Stomach (tissue), 9 donors: ENCODE results near the gene NEDD4L. TPM values are rescaled to one million over a fixed set of nuclear protein-coding genes. Genes with fewer than 3 reads are reported as not detected.

Experiments used
- DNase-seq, 2 donors: peaks; one replicate each; pipeline versions ENCODE4 v3.0.0 to v3.0.0-alpha.2; 2013 to 2019
- H3K27ac ChIP-seq, 5 donors: fragments of 200-600 bp in 4 of 5; sonication (generic) in 4 of 5; one replicate each; pipeline ENCODE4 v1.5.1; 2013 to 2019; ENCODE audit warnings: mild to moderate bottlenecking in 1 of 5, moderate library complexity in 1 of 5
- H3K27me3 ChIP-seq, 3 donors: fragments of 200-600 bp; sonication (generic); one replicate each; pipeline ENCODE4 v1.5.1; 2017 to 2019; ENCODE audit warnings: mixed run types in 1 of 3
- H3K36me3 ChIP-seq, 4 donors: fragments of 200-600 bp; sonication (generic); 1 replicate in 3 of 4; 2 replicates in 1 of 4; pipeline ENCODE4 v1.5.1; 2016 to 2019
- H3K4me1 ChIP-seq, 4 donors: fragments of 200-600 bp; sonication (generic); one replicate each; pipeline ENCODE4 v1.5.1; 2016 to 2019
- H3K4me3 ChIP-seq, 4 donors: fragments of 200-600 bp; sonication (generic) in 3 of 4; one replicate each; pipeline ENCODE4 v1.5.1; 2016 to 2019; ENCODE audit warnings: mild to moderate bottlenecking in 1 of 4
- H3K9me3 ChIP-seq, 4 donors: fragments of 200-600 bp; sonication (generic); one replicate each; pipeline ENCODE4 v1.5.1; 2016 to 2019
- CTCF ChIP-seq, 7 experiments: fragments of 450-650 bp in 4 of 7; fragments of 200-600 bp in 3 of 7; sonication (generic) in 3 of 7; IDR thresholded peaks; one replicate each; pipeline ENCODE4 v1.5.1; 2016 to 2019; ENCODE audit warnings: antibody characterized with exemption in 7 of 7, control low read depth in 2 of 7, mild to moderate bottlenecking in 1 of 7
- EP300 ChIP-seq: sonication (generic); formaldehyde crosslinking; IDR thresholded peaks from one replicate; pipeline ENCODE4 v1.6.1; 2017; ENCODE audit warnings: antibody characterized with exemption
- POLR2A ChIP-seq, 4 donors: fragments of 450-650 bp; IDR thresholded peaks; one replicate each; pipeline ENCODE4 v1.6.1; 2016; ENCODE audit warnings: antibody characterized with exemption in 4 of 4, control low read depth in 2 of 4, mild to moderate bottlenecking in 1 of 4, moderate library complexity in 1 of 4
- POLR2AphosphoS5 ChIP-seq, 3 donors: sonication (generic); formaldehyde crosslinking; IDR thresholded peaks; one replicate each; pipeline ENCODE4 v1.6.1; 2016; ENCODE audit warnings: antibody characterized with exemption in 3 of 3
- WGBS, 5 donors: extraction: QIAGEN DNeasy Blood & Tissue Kit in 3 of 5; methylation state at CpG; one replicate each; pipeline versions ENCODE4 v1.1.5 to v1.1.7; 2013 to 2018; 5-methylcytosine and 5-hydroxymethylcytosine counted together
- intact Hi-C: fragments of 100-400 bp; cut with DNase I; formaldehyde crosslinking; loops from one replicate; pipeline ENCODE4 v1.15.1; 2023; ENCODE audit warnings: low total_unique reads
- polyA plus RNA-seq, 3 donors: library from polyadenylated mRNA; stranded (reverse); fragments of 200-250 nt; gene quantifications; one replicate each; pipeline ENCODE4 v1.2.3, GENCODE V29; 2013
- total RNA-seq, 5 donors: library from RNA; depleted of rRNA; stranded (reverse); fragments of >200 nt; gene quantifications; one replicate each; pipeline versions ENCODE4 v1.1.0 to v1.2.3, GENCODE V29; 2014 to 2016
- donor health status: healthy with polysubstance abuse.
- donor health status: Bipolar disorder and iron deficiency.
- donor health status: healthy.

NEDD4L gene
- total and polyA plus RNA-seq, 8 donors, result 46.1 to 315 (median 129) TPM

- 16 to 30% (median 22%) methylated on average over 5 of the region's 5 CpGs for WGBS, 5 donors
- TF ChIP-seq CTCF (IDR thresholded peaks at IDR 0.05) (no peak), POLR2A (IDR thresholded peaks at IDR 0.05) (no peak), EP300 (no peak), POLR2AphosphoS5 (IDR thresholded peaks at IDR 0.05) (no peak)
These were observed 293.7 kb downstream of the NEDD4L start for GRCh38 chr18:58337686-58338085.

GRCh38 chr18:58338141-58338540 lies 294.1 kb downstream of the NEDD4L start:
- TF ChIP-seq POLR2A (IDR thresholded peaks at IDR 0.05) (no peak), CTCF (IDR thresholded peaks at IDR 0.05) (no peak), EP300 (no peak), POLR2AphosphoS5 (IDR thresholded peaks at IDR 0.05) (no peak)
- Histone ChIP-seq H3K27ac (peak overlapping the region in 4 of 5 donors; percentile 38 to 57 (median 40)), H3K4me3 (no peak overlapping the region), H3K9me3 (no peaks in the 10 kb centered on the region), H3K36me3 (peaks cover 2 to 73% (median 52%) of the 10 kb centered on the region in 4 donors), H3K4me1 (peaks cover 19 to 31% (median 28%) of the 10 kb centered on the region in 4 donors), H3K27me3 (no peaks in the 10 kb centered on the region)
- no peak for DNase-seq
- intact Hi-C loops, result loop anchor here (5.0 kb wide), 1 partner anchor 49 kb away; no protein-coding TSS in a partner anchor
- WGBS, 5 donors, result 55 to 65% (median 61%) methylated on average over 3 of the region's 3 CpGs

More at GRCh38 chr18:58337686-58338085, 293.7 kb downstream of the NEDD4L start:
- Histone ChIP-seq H3K27me3 (no peaks in the 10 kb centered on the region), H3K9me3 (no peaks in the 10 kb centered on the region), H3K4me1 (peaks cover 19 to 31% (median 28%) of the 10 kb centered on the region in 4 donors), H3K4me3 (no peak overlapping the region), H3K36me3 (peaks cover 0 to 73% (median 48%) of the 10 kb centered on the region in 4 donors), H3K27ac (peak overlapping the region in 4 of 5 donors; percentile 38 to 57 (median 40))
- intact Hi-C loops, result loop anchor here (5.0 kb wide), 1 partner anchor 50 kb away; no protein-coding TSS in a partner anchor
- DNase-seq, result peak in 1 of 2 donors; percentile 70

- DNase-seq, result peak; percentile 48 to 86
- H3K27ac ChIP-seq, result peak overlapping the region in 4 of 5 donors; percentile 38 to 57 (median 40)
- WGBS, 5 donors, result 18 to 40% (median 31%) methylated on average over 9 of the region's 9 CpGs
These were observed 295.1 kb downstream of the NEDD4L start for GRCh38 chr18:58338961-58339592.

GRCh38 chr18:58339890-58340289 lies 295.9 kb downstream of the NEDD4L start:
- Histone ChIP-seq H3K9me3 (no peaks in the 10 kb centered on the region), H3K27me3 (no peaks in the 10 kb centered on the region), H3K4me3 (no peak overlapping the region), H3K27ac (no peak overlapping the region), H3K36me3 (peaks cover 3 to 63% (median 42%) of the 10 kb centered on the region in 4 donors), H3K4me1 (peaks cover 19 to 31% (median 28%) of the 10 kb centered on the region in 4 donors)
- no peak for TF ChIP-seq CTCF (IDR thresholded peaks at IDR 0.05)
- TF ChIP-seq EP300, result no peak
- TF ChIP-seq POLR2A (IDR thresholded peaks at IDR 0.05), result no peak
- TF ChIP-seq POLR2AphosphoS5 (IDR thresholded peaks at IDR 0.05), result no peak
- DNase-seq, result no peak
- WGBS, 5 donors, result 82 to 91% (median 87%) methylated on average over 5 of the region's 5 CpGs
- intact Hi-C loops, result loop anchor here (5.0 kb wide), 1 partner anchor 47 kb away; no protein-coding TSS in a partner anchor

More at GRCh38 chr18:58338961-58339592, 295.1 kb downstream of the NEDD4L start:
- Histone ChIP-seq H3K36me3 (peaks cover 3 to 70% (median 48%) of the 10 kb centered on the region in 4 donors), H3K27me3 (no peaks in the 10 kb centered on the region), H3K4me3 (no peak overlapping the region), H3K4me1 (peaks cover 19 to 31% (median 28%) of the 10 kb centered on the region in 4 donors), H3K9me3 (no peaks in the 10 kb centered on the region)
- intact Hi-C loops, result loop anchor here (5.0 kb wide), 1 partner anchor 48 kb away; no protein-coding TSS in a partner anchor
- TF ChIP-seq POLR2AphosphoS5 (IDR thresholded peaks at IDR 0.05) (peak in 1 of 3 donors; percentile 23), EP300 (no peak)
